AG20443 (cell line): ENCODE data around the gene NVL.

Experiments
- DNase-seq: peaks from one replicate; pipeline ENCODE4 v3.0.0; 2012; ENCODE audit warnings: low spot score, mixed read lengths

The NVL gene

GRCh38 chr1:224287714-224288113 lies 42.3 kb downstream of the NVL start:
- no peak for DNase-seq

DNA sequence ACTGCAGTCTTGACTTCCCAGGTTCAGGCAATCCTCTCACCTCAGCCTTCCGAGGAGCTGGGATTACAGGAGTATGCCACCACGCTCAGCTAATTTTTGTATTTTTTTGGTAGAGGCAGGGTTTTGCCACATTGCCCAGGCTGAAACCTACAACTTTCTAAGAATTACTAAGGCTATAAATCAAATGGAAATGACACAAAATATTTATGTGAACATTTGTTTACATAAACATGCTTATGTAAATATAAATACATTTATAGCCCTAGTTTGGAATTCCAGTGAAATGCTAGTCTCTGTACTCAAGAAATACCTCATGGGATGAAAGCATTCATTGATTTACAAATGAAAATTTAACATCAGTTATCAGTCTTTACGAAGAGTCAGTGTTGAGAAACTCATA lies 47.8 kb downstream of the NVL start:
- DNase-seq = no peak

- DNase-seq = no peak
These were observed 53.0 kb downstream of the NVL start for GRCh38 chr1:224276771-224277487.

GRCh38 chr1:224274970-224275626 lies 54.9 kb downstream of the NVL start:
- DNase-seq = no peak

- no peak for DNase-seq
These were observed 56.3 kb downstream of the NVL start for GRCh38 chr1:224273641-224274040.

DNA sequence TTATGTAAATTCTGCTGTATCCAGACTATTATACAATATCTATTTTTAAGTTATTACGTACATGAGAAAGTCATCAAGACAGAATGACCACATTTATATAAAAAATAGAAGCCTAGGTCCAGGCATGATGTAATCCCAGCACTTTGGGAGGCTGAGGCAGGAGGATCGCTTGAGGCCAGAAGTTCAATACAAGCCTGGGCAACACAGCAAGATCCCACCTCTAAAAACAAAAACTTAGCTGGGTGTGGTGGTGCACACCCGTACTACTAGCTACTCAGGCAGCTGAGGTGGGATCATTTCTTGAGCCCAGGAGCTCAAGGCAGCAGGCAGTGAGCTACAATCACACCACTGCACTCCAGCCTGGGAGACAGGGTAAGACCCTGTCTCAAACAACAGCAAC lies 58.9 kb downstream of the NVL start:
- DNase-seq = no peak

DNA sequence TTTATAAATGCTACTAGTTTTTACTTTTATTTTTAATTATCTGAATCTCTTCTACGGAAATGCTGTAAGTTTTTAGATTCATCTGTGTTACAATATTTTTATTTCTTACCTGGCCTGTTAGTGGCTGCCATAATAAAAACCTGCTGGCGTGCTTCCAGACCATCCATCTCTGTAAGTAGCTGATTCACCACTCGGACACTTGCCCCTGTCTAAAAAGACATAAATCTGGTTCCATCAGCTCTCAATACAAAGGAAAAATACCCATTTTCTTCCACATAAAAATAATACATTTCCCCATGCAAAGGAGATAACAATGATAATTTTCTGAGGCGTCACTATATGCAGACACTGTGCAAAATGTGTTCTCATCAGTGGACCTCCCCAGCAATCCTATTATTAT lies 62.0 kb downstream of the NVL start:
- no peak for DNase-seq

GRCh38 chr1:224266915-224267856 lies 62.8 kb downstream of the NVL start:
- no peak for DNase-seq

GRCh38 chr1:224266105-224266914 lies 63.7 kb downstream of the NVL start:
- no peak for DNase-seq

GRCh38 chr1:224264321-224264720 lies 65.7 kb downstream of the NVL start:
- no peak for DNase-seq

DNA sequence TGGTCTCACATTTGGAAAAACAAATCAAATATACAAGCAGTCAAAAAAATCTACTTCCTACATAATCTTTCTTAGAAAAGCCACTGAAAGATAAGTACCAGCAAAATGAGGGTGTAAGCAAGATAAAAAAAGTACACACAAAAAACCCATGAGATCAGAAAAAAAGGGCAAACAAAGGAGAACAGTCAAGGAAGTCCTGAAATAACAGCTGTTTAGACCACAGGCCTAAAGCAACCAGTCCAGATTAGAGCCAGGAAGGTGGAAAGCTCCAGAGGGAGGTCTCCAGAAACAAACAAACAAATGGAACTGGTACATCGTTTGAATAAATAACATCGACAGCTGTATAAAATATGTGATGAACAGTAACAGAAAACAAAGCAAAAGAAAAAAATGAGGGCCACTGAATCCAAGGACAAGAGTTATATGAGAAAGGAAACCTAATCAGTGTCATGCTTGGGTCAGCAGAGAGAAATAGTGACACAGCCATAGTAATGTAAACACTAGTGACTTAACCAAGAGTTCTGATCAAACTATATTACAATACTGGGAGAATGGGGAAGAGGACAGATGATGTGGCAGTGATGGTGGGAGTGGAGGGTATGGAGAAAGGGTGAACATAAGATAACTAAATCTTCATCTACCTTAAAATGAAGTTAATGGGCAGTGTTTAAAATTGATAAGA lies 67.5 kb downstream of the NVL start:
- DNase-seq = no peak

DNA sequence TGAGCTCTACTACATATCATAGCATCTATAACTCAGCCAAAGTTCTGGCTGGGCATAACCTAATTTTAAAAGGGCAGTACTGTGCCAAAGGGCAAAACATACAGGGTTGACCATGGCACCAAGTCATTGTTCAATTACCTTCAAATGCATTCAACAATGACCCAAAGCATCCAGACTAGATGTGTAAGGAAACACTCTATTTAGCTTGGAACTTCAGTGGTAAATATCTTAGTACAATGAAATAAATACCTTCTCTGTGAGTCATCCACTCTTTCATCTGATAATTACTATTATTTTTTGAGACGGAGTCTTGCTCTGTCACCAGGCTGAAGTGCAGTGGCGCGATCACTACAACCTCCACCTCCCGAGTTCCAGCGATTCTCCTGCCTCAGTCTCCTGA lies 70.0 kb downstream of the NVL start:
- no peak for DNase-seq

DNA sequence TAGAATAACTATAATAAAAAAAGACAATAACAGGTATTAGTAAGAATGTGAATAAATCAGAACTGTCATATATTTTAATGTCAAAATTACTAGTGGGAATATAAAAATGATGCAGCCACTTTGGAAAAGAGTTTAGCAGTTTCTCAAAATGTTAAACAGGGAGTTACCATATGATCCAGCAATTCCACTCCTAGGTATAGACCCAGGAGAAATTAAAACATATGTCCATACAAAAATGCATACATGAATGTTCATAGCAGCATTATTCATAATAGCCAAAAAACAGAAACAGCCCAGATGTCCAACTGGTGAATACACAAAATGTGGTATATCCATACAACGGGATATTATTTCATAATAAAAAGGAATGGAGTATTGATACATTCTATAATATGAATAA lies 71.6 kb downstream of the NVL start:
- no peak for DNase-seq

- DNase-seq = no peak
These were observed 73.3 kb downstream of the NVL start for GRCh38 chr1:224256640-224257039.

DNA sequence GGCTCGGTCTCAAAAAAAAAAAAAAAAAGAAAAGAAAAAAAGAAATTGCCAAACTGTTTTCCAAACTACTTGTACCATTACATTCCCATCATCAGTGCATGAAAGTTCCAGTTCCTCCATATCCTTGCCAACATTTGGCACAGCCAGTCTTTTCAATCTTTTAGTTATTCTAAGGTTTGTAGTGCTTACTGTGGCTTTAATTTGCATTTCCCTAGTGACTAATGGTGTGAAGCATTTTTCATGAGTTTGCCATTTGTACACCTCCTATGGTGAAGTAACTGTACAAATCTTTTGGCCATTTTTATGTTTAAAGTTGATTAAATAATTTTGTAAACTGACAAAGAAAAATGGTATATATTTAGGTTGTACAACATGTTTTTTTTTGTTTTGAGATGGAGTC lies 76.3 kb downstream of the NVL start:
- DNase-seq = no peak

DNA sequence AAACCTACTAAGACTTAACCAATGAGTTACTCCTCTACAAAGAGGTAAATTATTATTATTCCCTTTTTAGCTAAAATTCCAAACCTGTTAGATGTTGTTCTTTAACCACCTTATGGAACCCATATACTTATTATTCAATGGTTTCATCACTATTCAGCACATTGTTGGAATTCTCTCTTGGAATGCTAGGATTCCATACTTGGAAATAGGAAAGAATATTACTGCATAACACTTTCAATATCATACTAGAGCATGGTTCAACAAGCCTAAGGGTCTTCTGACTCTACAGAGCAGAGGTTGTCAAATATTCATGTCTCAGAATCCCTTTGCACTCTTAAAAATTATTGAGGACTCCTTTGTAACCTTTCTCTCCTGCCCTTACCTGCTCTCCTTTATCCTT lies 77.5 kb downstream of the NVL start:
- DNase-seq = no peak

DNA sequence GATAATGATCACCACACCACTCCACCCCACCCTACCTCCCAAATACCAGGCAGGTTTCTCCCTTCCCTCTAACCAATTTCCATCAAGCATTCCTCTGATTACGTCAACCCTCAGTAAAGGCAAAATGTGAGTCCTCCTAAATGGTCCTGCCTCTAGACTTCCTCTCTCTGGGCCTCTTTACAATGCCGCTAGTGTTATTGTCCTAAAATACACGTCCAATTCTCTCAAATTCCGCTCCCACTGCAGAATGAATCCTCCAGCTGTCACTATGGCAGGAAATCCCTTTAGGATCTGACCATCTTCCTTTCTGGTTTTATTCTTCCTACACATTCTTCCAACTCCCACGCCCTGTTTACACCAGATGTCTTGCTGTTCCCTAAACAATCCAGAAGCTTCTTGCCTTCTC lies 78.2 kb downstream of the NVL start:
- DNase-seq = no peak

- no peak for DNase-seq
These were observed 84.8 kb downstream of the NVL start for GRCh38 chr1:224245188-224245587.

DNA sequence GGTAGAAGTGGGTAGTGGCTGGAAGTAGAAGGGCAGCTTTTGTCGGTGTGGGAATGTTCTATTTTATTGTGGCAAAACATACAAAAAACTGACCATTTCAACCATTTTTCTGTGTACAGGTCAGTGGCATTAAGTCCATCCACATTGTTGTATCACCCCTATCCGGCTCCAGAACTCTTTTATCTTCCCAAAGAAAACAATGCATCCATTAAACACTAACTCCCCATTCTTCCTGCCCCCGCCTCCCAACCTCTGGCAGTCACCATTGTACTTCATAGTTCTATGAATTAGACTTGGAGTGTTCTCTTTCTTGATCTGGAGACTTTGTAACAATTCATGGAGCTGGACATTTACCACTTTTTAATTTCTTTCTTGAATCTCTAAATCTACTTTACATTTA lies 91.2 kb downstream of the NVL start:
- no peak for DNase-seq

DNA sequence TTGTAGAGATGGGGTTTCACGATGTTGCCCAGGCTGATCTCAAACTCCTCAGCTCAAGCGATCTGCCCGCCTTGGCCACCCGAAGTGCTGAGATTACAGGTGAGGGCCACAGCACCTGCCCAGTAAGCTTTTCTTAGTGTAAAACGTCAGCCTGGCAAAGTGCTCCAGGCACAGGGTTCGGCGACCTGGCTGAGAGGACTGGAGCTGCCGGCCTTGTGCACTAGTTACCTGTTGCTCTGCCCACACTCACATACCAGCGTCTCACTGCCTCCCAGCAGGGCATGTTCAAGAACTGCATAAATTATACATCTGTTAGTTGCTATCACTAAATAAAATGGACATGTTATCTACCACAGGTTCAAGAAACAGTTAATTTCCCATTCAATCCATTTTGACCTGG lies 91.8 kb downstream of the NVL start:
- DNase-seq = no peak

DNA sequence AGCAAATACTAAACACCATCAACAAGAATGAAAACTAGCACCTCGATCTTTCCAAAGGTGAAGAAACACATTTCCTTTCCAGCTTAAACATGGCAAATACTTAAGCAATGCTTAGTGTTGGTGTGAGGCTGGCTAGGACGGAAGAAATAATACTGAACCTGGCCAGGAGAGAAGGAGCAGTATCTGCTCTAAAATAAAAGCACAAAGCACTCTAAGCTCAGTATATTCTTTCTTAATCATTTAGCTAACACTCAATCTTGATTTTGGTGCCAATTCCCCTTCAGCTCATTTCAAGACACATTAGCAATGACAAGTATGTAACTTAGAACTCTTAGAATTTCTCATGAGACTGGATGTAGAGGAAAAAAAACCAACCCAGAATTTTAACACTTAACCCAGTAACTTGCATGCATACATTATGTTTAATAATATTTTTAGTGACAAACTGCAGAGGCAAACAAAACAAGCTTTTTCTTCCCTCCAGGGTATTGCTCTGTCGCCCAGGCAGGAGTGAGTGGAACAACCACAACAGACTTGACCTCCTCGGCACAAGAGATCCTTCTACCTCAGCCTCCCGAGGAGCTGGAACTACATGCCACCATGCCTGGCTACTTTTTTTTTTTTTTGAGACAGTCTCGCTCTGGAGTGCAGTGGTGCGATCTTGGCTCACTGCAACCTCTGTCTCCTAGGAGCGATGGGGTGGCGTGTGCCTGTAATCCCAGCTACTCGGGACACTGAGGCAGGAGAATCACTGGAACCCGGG lies 92.7 kb downstream of the NVL start:
- DNase-seq = no peak
